KMS-11 (cell line): Measurements from ENCODE around the gene VPS26C.

Experiments used
- H2AFZ ChIP-seq: fragments of 200-600 bp; sonication (generic); 2 replicates; pipeline ENCODE4 v1.6.1; 2016; ENCODE audit warnings: antibody characterized with exemption, mixed run types, low read depth
- H3K27ac ChIP-seq: fragments of 200-600 bp; sonication (generic); 2 replicates; pipeline ENCODE4 v1.6.1; 2016; ENCODE audit warnings: mild to moderate bottlenecking, mixed run types
- H3K27me3 ChIP-seq: fragments of 200-600 bp; sonication (generic); 2 replicates; pipeline ENCODE4 v1.6.1; 2017; ENCODE audit warnings: mild to moderate bottlenecking, low read depth, mixed run types, moderate library complexity; ENCODE audit not compliant: insufficient read depth
- H3K36me3 ChIP-seq: fragments of 200-600 bp; sonication (generic); 2 replicates; pipeline ENCODE4 v1.6.1; 2017; ENCODE audit warnings: mild to moderate bottlenecking, mixed run types; ENCODE audit not compliant: insufficient read depth
- H3K4me1 ChIP-seq: fragments of 200-600 bp; sonication (generic); 2 replicates; pipeline ENCODE4 v1.6.1; 2016; ENCODE audit warnings: mild to moderate bottlenecking, low read depth, mixed run types; ENCODE audit not compliant: poor library complexity, severe bottlenecking
- H3K4me2 ChIP-seq: fragments of 200-600 bp; sonication (generic); 2 replicates; pipeline ENCODE4 v1.7.0; 2016; ENCODE audit warnings: mild to moderate bottlenecking, mixed run types
- H3K4me3 ChIP-seq: fragments of 200-600 bp; sonication (generic); IDR thresholded peaks from 2 replicates; pipeline ENCODE4 v1.6.1; 2017; ENCODE audit warnings: low read depth, low read length, mixed read lengths; ENCODE audit not compliant: insufficient read depth
- H3K79me2 ChIP-seq: fragments of 200-600 bp; sonication (generic); 2 replicates; pipeline ENCODE4 v1.6.1; 2016; ENCODE audit warnings: low read depth, mixed run types; ENCODE audit not compliant: insufficient read depth
- H3K9ac ChIP-seq: fragments of 200-600 bp; sonication (generic); 2 replicates; pipeline ENCODE4 v1.6.1; 2016; ENCODE audit warnings: mild to moderate bottlenecking, mixed run types
- H4K20me1 ChIP-seq: fragments of 200-600 bp; sonication (generic); 2 replicates; pipeline ENCODE4 v1.6.1; 2016; ENCODE audit warnings: mild to moderate bottlenecking, mixed run types; ENCODE audit not compliant: insufficient read depth
- CTCF ChIP-seq: fragments of 200-600 bp; sonication (generic); conservative IDR thresholded peaks from 2 replicates; pipeline ENCODE4 v1.6.1; 2017; ENCODE audit warnings: low read depth, mild to moderate bottlenecking, antibody characterized with exemption, low read length, moderate library complexity, mixed read lengths

VPS26C gene

GRCh38 chr21:37188825-37189224 is 78.3 kb downstream of the VPS26C start:
- TF ChIP-seq CTCF: no peak
- H4K20me1 ChIP-seq: no peaks in the 10 kb centered on the region
- no peaks in the 10 kb centered on the region for H3K4me1 ChIP-seq
- no peaks in the 10 kb centered on the region for H3K79me2 ChIP-seq
- no peaks in the 10 kb centered on the region for H3K27me3 ChIP-seq
- H3K27ac ChIP-seq: no peak overlapping the region
- no peak overlapping the region for H2AFZ ChIP-seq
- no peak overlapping the region for H3K4me2 ChIP-seq
- no peak overlapping the region for H3K9ac ChIP-seq
- no peak overlapping the region for H3K4me3 ChIP-seq
- peaks cover 3% of the 10 kb centered on the region; the same call in 1 of the 2 replicates for H3K36me3 ChIP-seq

GRCh38 chr21:37186983-37187382 is 80.2 kb downstream of the VPS26C start:
- Histone ChIP-seq H3K4me1 (no peaks in the 10 kb centered on the region), H3K4me3 (no peak overlapping the region), H2AFZ (no peak overlapping the region), H3K79me2 (no peaks in the 10 kb centered on the region), H3K36me3 (peaks cover 3% of the 10 kb centered on the region; the same call in 1 of the 2 replicates), H3K9ac (no peak overlapping the region), H3K4me2 (no peak overlapping the region), H3K27ac (no peak overlapping the region), H4K20me1 (no peaks in the 10 kb centered on the region), H3K27me3 (no peaks in the 10 kb centered on the region)
- no peak for TF ChIP-seq CTCF

- Histone ChIP-seq H4K20me1 (no peaks in the 10 kb centered on the region), H3K79me2 (no peaks in the 10 kb centered on the region), H3K4me1 (no peaks in the 10 kb centered on the region), H3K36me3 (peaks cover 3% of the 10 kb centered on the region; the same call in 1 of the 2 replicates), H3K27me3 (no peaks in the 10 kb centered on the region), H3K27ac (no peak overlapping the region), H2AFZ (no peak overlapping the region), H3K4me3 (no peak overlapping the region), H3K9ac (no peak overlapping the region), H3K4me2 (no peak overlapping the region)
- no peak for TF ChIP-seq CTCF
Measured at GRCh38 chr21:37184784-37185593, 82.1 kb downstream of the VPS26C start.

GRCh38 chr21:37183749-37184148 is 83.4 kb downstream of the VPS26C start:
- Histone ChIP-seq H3K36me3 (0 out of 2 replicates have a peak, but pooled peaks cover 3% of the 10 kb centered on the region), H3K4me3 (no peak overlapping the region), H3K79me2 (no peaks in the 10 kb centered on the region), H3K4me2 (no peak overlapping the region), H3K4me1 (no peaks in the 10 kb centered on the region), H3K27me3 (no peaks in the 10 kb centered on the region), H3K27ac (no peak overlapping the region), H2AFZ (no peak overlapping the region), H4K20me1 (no peaks in the 10 kb centered on the region), H3K9ac (no peak overlapping the region)
- no peak for TF ChIP-seq CTCF
